Suprapubic skin (tissue), 4 donors: Measurements from ENCODE around the gene RACK1. TPM values are rescaled to one million over a fixed set of nuclear protein-coding genes. Genes with fewer than 3 reads are reported as not detected.

Experiments
- DNase-seq, 2 donors: peaks; one replicate each; pipeline ENCODE4 v3.0.0-alpha.2; 2019; ENCODE audit warnings: low spot score in 2 of 2
- H3K27ac ChIP-seq: fragments of 200-600 bp; sonication (generic); one replicate; pipeline ENCODE4 v1.5.1; 2019
- H3K27me3 ChIP-seq: fragments of 200-600 bp; sonication (generic); one replicate; pipeline ENCODE4 v1.5.1; 2019
- H3K36me3 ChIP-seq: fragments of 200-600 bp; sonication (generic); one replicate; pipeline ENCODE4 v1.5.1; 2019
- H3K4me1 ChIP-seq: fragments of 200-600 bp; sonication (generic); one replicate; pipeline ENCODE4 v1.5.1; 2019
- H3K4me3 ChIP-seq: fragments of 200-600 bp; sonication (generic); one replicate; pipeline ENCODE4 v1.5.1; 2019; ENCODE audit warnings: mild to moderate bottlenecking
- H3K9me3 ChIP-seq: fragments of 200-600 bp; sonication (generic); one replicate; pipeline ENCODE4 v1.5.1; 2019
- CTCF ChIP-seq, 2 donors: fragments of 200-600 bp in 1 of 2; fragments of 450-650 bp in 1 of 2; sonication (generic) in 1 of 2; IDR thresholded peaks; one replicate each; pipeline ENCODE4 v1.5.1; 2016 to 2019; ENCODE audit warnings: antibody characterized with exemption in 2 of 2, mild to moderate bottlenecking in 1 of 2, moderate library complexity in 1 of 2
- EP300 ChIP-seq: sonication (generic); formaldehyde crosslinking; IDR thresholded peaks from one replicate; pipeline ENCODE4 v1.6.1; 2017; ENCODE audit warnings: antibody characterized with exemption
- POLR2A ChIP-seq, 2 donors: fragments of 450-650 bp; IDR thresholded peaks; one replicate each; pipeline ENCODE4 v1.6.1; 2017; ENCODE audit warnings: antibody characterized with exemption in 2 of 2, mild to moderate bottlenecking in 2 of 2, moderate library complexity in 2 of 2
- POLR2AphosphoS5 ChIP-seq, 3 donors: sonication (generic); formaldehyde crosslinking; IDR thresholded peaks; one replicate each; pipeline ENCODE4 v1.6.1; 2017; ENCODE audit warnings: antibody characterized with exemption in 3 of 3
- WGBS: methylation state at CpG from one replicate; pipeline ENCODE4 v1.1.5; 2018; 5-methylcytosine and 5-hydroxymethylcytosine counted together
- total RNA-seq, 4 donors: library from RNA; depleted of rRNA; stranded (reverse); fragments of >200 nt; gene quantifications; one replicate each; pipeline ENCODE4 v1.1.0, GENCODE V29; 2016

The RACK1 gene
- total RNA-seq, 4 donors from 2014 or later, result 2,440 to 4,496 (median 3,996) TPM

DNA sequence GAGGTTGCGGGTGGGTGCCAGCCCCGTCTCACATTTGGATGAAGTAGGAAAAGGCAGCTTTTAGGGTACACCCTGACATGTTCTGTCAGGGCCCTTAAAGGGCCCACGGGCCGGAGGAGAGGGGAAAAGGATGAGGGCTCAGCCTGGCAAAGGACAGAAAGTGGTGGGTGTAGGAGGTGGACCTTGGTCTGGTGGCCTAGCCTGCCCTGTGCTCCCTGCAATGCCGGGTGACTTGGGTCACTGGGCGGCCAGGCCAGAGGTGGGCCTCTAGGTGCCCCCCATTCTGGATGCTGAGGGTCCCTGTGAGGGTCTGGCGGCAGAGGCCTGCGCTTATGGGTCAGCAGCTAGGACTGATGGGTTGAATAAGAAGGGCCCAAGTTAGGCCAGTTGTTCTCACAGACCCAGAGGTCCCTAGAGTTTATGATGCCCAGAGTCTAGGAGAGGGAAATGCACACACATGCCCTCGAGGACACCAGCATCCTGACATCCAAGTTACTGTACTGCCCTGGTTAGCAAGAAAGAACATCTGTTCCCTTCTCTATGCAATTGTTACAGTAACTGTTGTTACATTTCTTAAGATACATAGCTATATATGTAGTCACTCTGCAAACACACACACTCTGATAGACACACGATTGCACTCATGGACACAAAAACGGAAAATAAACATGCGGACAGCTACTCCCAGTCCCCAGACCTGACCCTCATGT, 51.2 kb downstream of the RACK1 start:
- WGBS, result 51% methylated on average over 12 of the region's 12 CpGs
- no peak for DNase-seq
- Histone ChIP-seq H3K4me1 (peaks cover 29% of the 10 kb centered on the region), H3K4me3 (peak overlapping the region; percentile 77), H3K27ac (peak overlapping the region; percentile 95), H3K36me3 (peaks cover 5% of the 10 kb centered on the region), H3K27me3 (no peaks in the 10 kb centered on the region), H3K9me3 (no peaks in the 10 kb centered on the region)
- TF ChIP-seq POLR2A (IDR thresholded peaks at IDR 0.05) (no peak), POLR2AphosphoS5 (IDR thresholded peaks at IDR 0.05) (no peak), EP300 (no peak), CTCF (IDR thresholded peaks at IDR 0.05) (no peak)

DNA sequence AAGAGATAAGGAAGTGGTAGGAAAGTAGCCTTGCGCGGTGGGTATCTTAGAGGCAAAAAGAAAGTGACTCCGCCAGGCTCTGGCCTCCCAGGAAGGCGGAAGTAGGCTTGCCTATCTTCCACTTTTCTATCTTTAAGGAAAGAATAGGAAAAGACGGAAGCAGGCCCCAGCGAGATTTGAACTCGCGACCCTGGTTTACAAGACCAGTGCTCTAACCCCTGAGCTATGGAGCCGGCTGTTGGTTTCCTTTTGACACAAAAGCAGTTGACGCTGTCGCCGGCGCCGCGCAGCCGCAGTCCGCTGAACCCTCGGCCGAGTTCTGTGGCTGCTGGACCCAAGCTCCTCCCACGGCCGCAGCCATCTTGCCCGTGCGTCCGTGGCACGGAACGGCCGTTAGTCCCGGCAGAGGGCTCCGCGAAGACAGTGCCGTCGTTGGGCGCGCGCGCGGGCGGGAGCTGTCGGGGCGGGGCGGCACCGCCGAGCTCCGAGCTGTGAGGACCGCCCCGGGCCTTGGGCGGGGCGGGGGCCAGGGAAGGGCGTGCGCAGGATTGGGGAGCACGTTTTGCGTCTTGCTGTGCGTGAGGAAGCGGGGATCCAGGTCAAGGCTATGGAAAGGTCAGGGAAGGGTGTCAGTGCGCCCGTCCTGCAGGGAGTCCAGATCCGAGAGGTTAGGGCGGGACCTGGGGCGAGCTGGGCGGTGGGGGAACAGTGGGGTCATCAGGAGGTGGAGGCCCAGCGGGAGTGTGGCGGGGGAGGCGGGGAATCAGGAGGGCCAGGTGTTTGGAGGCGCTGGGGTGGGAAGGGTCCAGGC, 52.0 kb downstream of the RACK1 start:
- Histone ChIP-seq H3K36me3 (no peaks in the 10 kb centered on the region), H3K27ac (peak overlapping the region; percentile 95), H3K9me3 (no peaks in the 10 kb centered on the region), H3K4me3 (peak overlapping the region; percentile 77), H3K4me1 (peaks cover 33% of the 10 kb centered on the region), H3K27me3 (no peaks in the 10 kb centered on the region)
- peak; percentile 98 for DNase-seq
- TF ChIP-seq POLR2A (IDR thresholded peaks at IDR 0.05), result no peak
- TF ChIP-seq EP300, result no peak
- TF ChIP-seq CTCF (IDR thresholded peaks at IDR 0.05), result no peak
- peak; percentile 23 to 89 (median 68) for TF ChIP-seq POLR2AphosphoS5 (IDR thresholded peaks at IDR 0.05)
- WGBS, result under 1% methylated on average over 25 of the region's 64 CpGs

- WGBS, result under 1% methylated on average over 27 of the region's 66 CpGs
- no peak for TF ChIP-seq POLR2A (IDR thresholded peaks at IDR 0.05)
- peak in 1 of 2 donors; percentile 7 for TF ChIP-seq CTCF (IDR thresholded peaks at IDR 0.05)
- TF ChIP-seq EP300, result no peak
- H3K36me3 ChIP-seq, result no peaks in the 10 kb centered on the region
- H3K4me3 ChIP-seq, result peak overlapping the region; percentile 77
- no peaks in the 10 kb centered on the region for H3K27me3 ChIP-seq
- DNase-seq, result peak in 1 of 2 donors; percentile 79
- no peaks in the 10 kb centered on the region for H3K9me3 ChIP-seq
- H3K27ac ChIP-seq, result peak overlapping the region; percentile 95
- peaks cover 33% of the 10 kb centered on the region for H3K4me1 ChIP-seq
Measured at GRCh38 chr5:181190711-181191525, 52.8 kb downstream of the RACK1 start.

DNA sequence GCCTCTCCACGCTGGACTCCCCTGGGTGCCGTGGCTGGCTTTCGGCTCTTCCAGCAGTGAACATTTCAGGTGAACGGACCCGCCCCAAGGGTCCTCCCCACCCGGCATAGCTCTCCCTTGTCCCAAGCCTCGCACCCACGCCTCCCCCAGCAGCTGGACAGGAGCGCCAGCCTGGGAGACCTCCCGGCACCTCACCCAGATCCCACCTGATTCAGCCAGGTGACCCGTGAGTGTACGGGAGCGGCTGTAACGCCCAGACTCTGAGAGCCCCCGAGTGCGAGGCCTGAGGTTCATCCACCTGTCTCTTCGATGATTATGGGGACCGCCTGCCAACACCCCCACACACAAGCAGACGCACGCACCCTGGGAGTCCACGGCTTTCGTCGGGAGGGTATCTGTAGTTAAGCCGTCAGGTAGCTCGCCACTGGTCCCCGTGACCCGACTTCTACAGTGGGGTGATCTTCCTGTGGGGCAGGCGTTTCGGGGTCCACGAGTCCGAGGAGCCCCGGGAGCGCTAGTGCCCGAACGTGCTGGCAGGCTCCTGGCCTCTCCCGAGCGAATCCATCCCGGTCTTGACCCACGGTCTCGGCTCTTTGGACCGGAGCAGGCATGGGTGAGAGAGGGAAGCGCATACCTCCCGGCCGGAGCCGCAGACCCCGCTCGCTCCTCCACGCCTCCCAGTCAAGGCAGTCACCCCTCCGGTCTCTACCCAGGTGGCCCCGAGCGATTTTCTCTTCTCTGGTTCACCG, 53.6 kb downstream of the RACK1 start:
- Histone ChIP-seq H3K4me1 (peaks cover 33% of the 10 kb centered on the region), H3K9me3 (no peaks in the 10 kb centered on the region), H3K27ac (no peak overlapping the region), H3K27me3 (no peaks in the 10 kb centered on the region), H3K4me3 (peak overlapping the region; percentile 77), H3K36me3 (no peaks in the 10 kb centered on the region)
- under 1% methylated on average over 21 of the region's 52 CpGs for WGBS
- no peak for TF ChIP-seq POLR2A (IDR thresholded peaks at IDR 0.05)
- no peak for TF ChIP-seq POLR2AphosphoS5 (IDR thresholded peaks at IDR 0.05)
- peak in 1 of 2 donors; percentile 79 for DNase-seq

DNA sequence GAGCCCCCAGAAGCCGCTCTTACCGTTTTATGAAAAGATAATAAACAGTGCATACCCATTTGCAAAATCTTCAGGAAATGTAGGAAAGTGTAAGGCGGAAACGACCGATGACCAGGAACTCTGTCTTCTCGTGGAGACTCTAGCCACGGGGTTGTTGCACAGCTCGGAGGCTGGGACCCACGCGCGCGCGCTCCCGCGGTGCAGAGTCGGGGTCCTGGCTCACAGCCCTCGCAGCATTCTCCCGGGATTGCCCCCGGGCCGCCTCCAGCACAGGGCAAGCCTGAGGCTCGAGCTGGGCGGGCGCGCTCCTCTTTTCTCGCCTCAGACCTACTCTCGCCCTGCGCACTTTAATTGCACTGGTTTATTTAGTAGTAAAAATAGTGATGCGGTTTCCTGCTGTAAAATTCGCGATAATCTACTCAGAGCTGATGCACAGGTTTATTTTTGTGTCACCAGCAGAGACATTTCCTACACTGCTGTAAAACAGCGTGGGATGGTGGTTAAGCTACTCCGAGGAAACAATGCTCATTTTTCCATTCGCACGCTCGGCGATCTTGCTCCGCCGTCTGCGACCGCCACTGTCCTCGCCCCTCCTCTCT, 54.2 kb downstream of the RACK1 start:
- H3K27ac ChIP-seq, result peak overlapping the region; percentile 69
- H3K4me1 ChIP-seq, result peaks cover 36% of the 10 kb centered on the region
- no peaks in the 10 kb centered on the region for H3K27me3 ChIP-seq
- H3K4me3 ChIP-seq, result peak overlapping the region; percentile 77
- WGBS, result 0% methylated on average over 29 of the region's 41 CpGs
- no peaks in the 10 kb centered on the region for H3K9me3 ChIP-seq
- no peak for DNase-seq
- H3K36me3 ChIP-seq, result no peaks in the 10 kb centered on the region
- TF ChIP-seq CTCF (IDR thresholded peaks at IDR 0.05) (no peak), POLR2AphosphoS5 (IDR thresholded peaks at IDR 0.05) (no peak), POLR2A (IDR thresholded peaks at IDR 0.05) (no peak), EP300 (no peak)
